ENCODE measurements around the gene UCKL1.
A peak's percentile ranks its signal among the peaks of the same experiment; 100 is the strongest.
"Not testable (repeated sequence)": the region's sequence is repeated elsewhere in the genome, so short reads cannot be mapped to it uniquely, and the experiment has no call there.

UCKL1 gene

DNA sequence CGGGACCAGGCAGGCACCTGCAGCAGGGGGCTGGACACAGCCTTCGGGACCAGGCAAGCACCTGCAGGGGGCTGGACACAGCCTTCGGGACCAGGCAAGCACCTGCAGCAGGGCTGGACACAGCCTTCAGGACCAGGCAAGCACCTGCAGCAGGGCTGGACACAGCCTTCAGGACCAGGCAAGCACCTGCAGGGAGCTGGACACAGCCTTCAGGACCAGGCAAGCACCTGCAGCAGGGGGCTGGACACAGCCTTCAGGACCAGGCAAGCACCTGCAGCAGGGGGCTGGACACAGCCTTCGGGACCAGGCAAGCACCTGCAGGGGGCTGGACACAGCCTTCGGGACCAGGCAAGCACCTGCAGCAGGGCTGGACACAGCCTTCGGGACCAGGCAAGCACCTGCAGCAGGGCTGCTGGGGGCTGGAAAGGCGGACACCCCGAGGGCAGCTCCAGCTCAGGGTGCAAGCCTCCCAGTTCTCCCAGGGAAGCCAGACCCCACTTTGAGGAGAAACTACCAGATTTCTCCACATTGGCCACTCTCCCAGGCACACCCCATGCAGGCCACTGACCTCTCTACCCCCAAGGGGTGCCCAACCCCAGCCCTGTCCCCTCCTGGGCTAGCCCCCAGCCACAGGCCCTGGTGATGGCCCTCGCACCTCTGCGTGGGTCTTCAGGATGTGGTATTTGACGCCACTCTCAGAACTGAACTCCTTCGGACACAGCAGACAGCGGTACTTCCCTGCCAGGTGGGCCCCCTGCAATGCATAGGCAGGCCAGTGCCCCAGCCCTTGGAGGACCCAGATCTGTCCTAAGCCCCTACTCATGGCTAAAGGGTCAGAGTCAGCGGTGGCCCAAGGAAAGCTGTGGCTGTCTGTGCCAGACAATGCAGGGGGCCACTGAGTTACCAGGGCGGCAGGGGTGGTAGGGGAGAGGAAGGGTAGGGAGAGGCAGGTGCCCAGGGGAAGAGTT, 4.7 kb upstream of the UCKL1 start:
- DNase-seq: not testable (repeated sequence)

DNA sequence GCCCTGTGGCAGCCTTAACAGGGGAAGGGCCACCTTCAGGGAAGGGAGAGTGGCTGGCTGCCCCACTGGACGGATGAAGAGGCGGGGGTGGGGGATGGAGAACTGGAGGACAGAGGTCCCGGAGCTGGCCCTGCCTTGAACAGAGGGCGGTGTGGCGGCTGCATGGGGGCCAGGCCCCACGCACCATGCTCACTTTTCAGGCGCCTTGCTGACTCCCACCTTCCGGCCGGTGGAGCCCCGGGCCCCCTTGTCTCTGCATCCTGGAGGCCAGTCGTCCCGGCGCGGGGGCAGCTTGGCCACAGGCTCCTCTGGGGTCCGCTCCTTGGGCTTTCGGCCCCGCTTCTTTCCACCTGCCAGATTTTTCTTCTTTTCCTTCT, 3.5 kb upstream of the UCKL1 start:
- no peak for DNase-seq

DNA sequence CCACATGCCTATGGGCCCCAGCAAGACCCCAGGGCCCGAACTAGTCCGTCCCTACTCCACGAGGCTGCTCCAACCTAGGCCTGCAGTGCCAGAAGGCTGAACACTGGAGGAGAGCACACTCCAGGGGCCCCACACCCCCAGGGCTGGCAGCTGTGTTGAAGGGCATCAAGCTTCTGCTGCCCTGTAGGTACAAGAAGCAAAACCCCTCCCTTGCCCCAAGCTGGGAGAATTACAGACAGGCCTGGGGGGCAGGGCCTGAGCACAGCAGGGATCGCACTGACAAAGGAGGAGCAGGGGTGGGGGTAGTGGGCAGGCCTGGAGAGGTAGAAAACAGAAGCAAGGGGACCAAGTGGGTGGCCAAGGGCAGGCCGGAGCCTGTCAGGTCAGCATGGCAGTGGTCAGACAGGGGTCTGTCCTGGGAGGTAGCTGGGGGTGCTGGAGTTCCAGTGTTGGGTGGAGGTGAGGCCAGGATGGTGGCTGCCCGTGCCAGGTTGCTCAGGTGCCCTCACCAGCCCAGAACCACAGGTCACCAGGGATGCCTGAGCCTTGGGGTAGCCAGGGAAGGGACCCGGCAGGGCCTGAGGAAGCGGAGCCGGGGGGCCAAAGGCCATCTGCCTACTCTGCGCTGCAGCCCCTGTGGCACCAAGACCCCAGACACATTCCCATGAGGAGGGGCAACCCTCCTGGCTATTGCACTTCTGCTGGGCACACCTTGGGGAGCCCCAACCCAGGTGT, 2.9 kb upstream of the UCKL1 start:
- DNase-seq: no peak

DNA sequence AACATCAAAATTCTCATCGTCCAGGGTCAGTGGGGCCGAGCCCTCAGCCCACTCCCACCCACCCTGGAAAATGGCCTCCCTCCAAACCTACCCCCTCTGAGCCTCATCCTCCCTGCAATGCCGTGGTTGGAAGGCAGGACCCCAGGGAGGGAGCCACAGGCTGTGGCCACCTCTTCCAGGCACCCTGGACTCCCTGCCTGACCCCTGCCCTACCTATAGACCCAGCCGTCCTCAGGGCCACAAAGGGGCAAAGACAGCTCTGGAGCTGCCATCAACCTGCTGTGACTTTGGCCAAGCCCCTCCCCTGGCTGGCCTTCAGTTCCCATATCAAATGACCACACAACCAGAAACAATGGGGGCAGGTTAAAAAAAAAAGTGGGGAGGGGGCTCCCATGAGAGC, 2.3 kb upstream of the UCKL1 start:
- DNase-seq: no peak

DNA sequence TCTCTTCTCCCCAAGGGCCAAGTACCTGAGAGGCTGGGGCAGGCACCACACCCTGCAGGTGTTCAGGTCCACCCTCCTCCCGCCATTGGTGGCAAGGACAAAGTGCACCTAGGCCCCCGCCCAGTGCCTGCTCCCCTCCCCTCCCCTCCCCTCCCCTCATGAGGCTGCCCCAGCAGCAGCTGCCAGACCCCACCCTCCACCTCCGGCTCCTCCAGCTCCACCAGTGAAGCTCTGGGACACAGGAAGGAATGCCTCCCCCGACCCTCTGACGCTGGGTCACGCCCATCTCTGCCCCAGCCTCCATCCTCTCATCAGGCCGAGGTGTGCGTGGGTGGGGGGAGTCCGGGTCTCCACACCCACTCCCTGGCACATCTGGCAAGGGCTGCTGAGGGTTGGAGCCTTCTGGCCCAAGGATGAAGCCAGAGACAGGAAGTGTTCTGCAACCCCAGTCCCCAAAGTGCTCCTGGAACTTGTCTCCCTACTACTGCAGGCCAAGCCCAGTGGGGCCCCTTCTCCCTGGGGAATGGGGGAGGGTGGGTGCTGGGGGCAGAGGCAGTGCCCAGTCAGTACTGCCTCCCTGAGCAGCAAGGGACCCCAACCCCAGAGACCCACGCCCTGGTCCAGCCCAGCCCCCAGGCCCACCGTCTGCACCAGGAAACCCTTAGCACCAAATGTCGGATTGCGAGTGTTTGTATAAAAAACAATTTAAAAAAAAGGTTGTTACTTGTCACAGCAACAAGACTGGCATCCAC, 1.6 kb upstream of the UCKL1 start:
- peak in 1 of 58 donors; percentile 31 for DNase-seq

DNA sequence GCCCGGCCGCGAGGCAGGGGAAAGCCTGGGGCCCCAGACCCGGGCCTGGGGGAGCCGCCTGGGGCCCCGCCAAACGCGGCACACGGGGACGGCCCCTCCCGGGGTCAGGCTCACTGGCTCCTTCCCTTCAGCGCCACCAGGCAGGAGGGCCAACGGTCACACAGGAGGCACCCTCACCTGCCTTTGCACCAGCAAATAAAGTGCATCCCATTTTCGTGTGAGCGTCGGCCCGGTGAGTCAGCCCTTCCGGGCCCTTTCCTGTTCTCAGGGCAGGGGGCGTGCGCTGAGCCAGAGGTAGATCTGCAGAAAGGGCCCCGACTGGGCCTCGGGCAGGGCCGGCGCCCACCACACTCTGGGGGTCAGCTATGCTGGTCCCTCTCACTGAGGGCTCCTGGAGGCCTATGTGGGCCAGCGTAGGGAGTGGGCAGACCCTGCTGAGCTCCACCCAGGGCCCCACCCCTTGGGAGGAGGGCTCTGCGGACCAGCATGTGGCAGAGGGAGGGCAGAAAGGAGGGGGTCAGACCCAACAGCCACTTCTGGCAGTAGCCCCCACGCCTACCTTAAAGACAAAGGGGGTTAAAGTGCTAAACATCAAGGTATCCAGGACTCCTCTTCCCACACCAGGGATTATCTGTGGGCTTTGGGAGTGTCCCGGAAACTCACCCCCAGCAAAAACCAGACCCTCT, 931 bp upstream of the UCKL1 start:
- peak in 48 of 58 donors; percentile 13 to 80 (median 51) for DNase-seq

DNA sequence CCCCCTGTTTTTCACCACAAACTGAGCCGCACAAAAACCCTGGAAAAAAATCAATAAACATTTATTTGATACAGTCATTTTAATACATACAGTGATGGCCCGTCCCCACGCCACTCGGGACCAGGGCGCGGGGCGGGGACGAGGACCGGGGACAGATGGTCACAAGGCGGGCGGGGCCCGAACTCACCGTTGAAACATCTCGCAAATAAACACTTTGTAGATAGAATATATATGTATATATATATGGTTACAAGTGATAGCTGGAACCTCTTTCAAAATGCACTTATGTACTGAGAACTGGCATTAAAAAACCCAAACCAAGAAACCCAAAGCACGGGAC, 418 bp upstream of the UCKL1 start:
- DNase-seq: peak in 2 of 58 donors; percentile 46 to 59

DNA sequence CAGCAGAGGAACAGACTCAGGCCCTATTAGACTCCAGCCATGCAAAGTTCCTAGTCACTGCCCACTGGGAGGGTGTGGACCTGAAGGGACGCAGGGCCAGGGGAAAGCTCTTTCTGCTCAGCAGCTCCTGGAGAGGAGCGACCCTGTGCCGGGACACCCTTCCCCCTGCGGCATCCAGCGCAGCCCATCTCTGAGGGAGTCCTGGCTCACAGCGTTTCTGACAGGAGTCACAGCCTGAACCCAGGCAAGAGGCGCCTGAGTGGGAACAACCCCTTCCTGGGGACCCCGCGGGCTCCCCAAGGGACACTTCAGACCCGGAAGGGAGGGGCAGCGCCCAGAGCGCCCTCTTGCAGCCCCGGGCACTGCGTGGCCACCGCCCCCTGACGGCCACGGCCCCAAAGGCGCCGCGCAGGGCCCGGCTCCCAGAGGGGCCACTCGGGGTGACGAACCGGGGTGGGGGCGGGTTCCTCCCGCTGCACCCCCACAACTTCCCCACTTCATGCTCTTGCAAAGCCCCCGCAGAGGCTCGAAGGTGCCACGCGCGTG, 862 bp downstream of the UCKL1 start:
- DNase-seq: peak in 34 of 58 donors; percentile 23 to 68 (median 52)

DNA sequence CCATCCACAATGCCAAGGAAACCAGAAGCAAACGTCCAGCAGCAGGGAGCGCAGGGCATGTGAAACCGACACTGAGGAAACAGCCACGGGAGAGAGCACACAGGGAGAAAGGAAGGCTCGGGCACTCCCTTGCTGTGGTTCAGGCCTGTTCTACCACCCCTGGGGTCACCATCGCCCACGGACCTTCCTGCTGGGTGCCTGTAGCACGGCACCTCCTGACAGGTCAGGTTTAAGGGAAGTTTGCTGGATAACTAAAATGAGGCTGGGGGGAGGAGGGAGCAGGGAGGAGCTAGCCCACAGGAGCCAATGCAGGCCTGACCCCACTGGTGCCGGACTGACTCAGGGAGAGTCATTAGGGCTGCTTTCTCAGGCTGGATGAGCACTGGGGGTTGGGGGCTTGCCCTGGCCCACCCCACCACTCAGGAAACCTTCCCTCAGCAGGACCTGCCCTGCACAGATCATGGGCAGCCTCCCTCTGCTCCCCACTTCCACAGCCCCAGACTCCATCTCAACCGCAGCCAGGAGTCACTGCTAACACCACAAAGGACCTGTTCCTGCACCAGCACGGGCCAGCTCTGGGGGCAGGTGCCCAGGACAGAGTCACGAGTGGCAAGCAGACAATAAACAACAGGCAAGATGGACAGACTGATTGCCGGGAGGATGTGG, 2.3 kb downstream of the UCKL1 start:
- DNase-seq: no peak

DNA sequence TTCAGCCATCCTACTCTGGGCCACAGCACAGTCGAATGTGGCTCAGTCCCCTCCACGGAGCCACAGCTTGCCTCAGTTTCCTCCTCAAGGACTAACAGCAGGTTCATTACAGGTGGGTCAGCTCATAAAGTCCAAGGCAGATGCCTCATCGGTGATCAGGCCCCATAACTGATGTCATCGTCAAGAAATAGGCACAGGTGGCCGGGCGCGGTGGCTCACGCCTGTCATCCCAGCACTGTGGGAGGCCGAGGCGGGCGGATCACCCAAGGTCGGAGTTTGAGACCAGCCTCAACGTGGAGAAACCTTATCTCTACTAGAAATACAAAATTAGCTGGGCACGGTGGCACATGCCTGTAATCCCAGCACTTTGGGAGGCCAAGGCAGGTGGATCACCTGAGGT, 3.4 kb downstream of the UCKL1 start:
- DNase-seq: no peak

DNA sequence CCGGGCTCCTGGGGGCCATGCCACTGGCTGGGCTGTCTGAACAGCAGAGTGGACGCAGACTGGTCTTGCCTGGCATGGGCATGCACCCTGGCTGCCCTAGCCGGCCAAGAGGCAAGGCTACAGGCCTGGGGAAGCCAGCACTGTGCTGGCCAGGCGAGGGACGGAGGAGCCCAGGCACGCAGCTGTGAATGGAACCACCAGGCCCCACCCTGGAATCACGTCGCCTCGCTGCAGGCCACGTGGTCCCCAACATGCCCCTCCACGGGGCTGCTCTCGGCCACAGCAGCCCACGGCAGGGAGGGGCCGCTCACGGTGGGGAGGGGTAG, 4.0 kb downstream of the UCKL1 start:
- no peak for DNase-seq

DNA sequence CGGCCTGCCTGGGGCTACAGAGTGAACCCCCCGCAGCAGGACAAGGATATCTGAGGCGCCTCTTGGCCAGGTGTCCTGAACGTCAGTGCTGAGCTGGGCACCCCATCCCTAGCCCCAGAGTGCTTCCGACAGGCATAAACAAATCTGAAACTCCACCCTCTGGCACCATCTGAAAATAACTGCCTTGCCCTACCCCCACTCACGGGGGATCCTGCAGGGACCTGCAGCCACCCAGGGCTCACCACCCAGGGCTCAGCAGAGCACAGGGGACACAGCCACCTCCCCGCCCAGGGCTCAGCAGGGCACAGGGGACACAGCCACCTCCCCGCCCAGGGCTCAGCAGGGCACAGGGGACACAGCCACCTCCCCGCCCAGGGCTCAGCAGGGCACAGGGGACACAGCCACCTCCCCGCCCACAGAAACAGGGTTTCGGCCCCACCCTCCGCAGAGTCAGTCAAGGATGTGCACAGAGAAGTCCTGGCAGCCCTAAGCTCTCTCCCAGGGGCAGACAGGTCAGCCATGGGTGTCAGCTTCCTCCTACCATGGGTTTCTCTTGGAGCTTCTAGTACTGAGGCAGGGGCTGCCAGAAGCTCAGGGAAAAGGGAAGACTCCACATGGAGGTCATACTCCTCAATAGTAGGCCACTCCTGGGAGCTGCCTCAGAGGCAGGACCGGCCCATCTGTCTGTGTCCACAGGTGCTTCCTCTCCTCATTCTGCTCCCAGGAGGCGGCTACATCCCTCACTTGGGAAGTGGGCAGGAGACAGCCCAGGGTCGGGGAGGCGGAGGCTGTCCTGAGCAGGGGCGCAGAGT, 4.6 kb downstream of the UCKL1 start:
- DNase-seq: peak in 1 of 58 donors; percentile 12

DNA sequence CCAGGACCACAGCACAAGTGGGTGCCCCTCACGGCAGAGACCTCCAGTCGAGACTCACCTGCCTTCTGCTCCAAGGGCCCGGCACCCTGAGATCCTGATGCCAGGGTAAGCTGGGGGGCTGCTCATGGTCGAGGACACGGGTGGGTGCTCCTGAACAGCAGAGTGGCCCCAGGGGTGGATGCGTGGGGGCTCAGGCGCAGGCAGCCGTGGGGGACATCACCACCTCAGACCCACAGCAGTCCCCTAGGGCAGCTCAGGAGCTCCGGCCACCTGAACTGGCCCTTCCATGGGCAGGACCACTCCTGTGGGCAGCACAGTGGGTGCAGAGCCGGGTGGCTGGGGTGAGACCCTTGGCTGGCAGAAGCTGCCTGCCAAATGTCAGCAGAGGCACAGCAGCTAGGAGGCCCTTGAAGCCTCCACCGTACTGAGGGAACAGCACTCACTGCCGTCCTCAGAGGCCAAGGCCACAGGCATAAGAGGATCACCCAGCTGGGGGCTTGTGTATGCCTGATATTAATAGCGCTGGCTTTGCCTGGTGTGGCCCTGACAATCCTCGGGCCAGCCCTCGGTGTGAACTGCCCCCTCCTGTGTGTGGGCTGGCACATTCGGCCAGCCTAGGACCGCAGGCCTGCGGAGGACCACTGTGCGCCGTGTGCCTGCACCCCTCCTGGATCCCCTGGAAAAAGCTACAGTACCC, 5.4 kb downstream of the UCKL1 start:
- no peak for DNase-seq

DNA sequence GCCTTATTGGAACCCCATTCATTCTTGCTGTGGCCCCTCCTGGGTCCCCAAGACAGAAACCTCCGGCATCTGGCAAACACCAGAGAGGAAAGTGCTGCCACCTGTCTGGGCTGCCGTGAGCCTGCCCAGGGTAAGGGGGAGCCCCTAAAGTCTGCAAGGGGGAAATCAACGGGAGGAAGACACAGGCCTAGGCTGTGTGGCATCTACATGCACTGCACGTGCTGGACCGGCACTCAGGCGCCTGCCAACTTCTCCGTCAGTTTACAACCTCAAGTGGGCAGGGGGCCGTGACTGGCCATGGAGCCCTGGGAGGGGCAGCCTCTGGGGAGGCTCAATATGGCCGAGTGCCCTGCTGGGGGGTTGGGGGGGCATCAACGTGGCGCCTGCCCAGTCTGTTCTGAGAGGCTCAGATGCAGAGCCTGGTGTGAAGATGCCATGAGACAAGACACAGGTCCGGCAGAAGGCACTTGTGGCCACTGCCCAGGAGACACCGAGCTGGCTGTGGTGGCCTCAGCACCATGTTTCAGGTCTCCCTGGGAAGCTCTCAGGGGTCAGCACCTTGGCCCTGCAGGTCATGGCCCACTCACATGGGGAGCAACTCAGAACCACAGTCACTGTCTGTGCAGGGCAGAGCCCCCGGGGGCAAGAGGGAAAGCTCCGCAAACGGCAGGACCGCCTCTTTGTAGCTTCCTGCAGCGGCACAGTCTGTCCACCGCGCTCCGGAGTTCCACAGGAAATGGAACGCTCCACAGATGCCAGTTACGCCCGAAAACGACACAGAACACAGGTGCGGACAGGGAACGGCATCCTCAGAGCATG, 8.4 kb downstream of the UCKL1 start:
- DNase-seq: peak in 40 of 58 donors; percentile 15 to 73 (median 42)

DNA sequence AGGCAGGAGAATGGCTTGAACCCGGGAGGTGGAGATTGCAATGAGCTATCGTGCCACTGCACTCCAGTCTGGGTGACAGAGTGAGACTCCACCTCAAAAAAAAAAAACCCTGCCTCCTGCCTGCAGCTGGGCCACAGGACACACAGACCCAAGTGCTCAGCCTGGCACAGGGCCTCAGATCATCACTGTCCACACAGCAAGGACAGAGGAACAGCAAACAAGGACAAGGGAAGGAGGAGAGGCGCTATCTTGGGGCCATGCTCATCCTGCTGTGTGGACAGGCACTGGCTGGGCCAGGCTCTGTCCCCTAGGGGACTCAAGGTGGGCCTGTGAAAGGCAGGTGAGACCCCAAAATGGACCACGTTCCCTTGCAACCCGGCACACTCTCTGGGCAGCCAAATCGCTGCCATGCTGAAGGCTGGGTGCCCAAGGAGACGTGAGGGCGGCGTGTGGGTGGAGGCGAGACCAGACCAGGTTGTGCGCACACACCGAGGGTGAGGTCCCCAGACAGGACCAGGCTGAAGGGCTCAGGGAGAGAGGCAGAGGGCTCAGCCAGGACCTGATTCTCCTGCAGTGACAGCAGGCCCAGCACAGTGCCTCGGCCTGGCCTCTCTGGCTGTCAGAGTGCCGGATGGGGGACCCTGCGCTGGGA, 9.1 kb downstream of the UCKL1 start:
- DNase-seq: no peak

DNA sequence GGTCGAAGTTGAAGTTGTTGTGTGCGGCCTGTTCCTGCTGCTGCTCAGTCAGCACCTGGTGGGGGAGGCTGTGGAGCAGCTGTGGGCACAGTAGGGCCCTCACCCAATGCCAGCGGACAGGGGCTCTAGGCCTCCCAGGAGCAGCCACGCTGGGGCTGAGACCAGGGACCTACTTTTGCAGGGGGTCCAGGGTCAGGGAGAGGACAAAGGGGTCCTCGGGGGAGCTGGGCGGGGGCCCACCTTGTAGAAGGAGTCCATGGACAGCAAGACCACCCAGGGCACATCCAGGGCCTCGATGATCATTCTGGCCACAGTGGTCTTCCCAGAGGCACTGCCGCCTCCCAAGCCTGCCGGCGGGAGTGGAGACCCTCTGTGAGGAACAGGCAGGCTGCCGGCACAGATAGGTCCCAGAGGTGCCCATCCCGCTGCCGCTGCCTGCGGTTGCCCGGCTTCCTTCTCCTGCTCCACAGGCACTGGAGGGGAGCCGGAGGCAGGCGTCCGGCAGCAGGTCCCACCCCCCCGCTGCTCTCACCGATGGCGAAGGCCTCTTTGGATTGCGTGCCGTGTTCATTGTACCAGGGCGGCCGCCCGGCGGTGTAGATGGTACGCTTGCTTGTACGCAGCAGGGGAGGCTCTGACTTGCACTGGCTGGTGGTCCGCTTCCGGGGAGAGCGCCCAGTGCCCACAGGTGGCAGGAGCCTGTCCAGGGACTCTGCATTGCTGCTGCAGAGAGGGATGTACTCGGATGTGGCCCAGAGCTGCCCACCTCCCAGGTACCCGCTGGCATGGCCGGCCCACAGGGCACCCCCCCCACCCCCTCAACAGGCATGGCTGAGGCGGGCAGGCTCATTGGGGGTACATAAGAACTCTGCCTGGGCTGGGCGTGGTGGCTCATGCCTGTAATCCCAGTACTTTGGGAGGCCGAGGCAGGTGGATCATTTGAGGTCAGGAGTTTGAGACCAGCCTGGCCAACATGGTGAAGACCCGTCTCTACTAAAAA, 10.0 kb downstream of the UCKL1 start:
- DNase-seq: no peak

Data from anterior cingulate cortex (tissue), 58 donors.